Subcutaneous adipose tissue (tissue), 4 donors: ENCODE results near the gene TLK1. TPM values are rescaled to one million over a fixed set of nuclear protein-coding genes. Genes with fewer than 3 reads are reported as not detected.

Experiments used
- CTCF ChIP-seq: fragments of 450-650 bp; IDR thresholded peaks from one replicate; pipeline ENCODE4 v1.5.1; 2016; ENCODE audit warnings: low read depth, mild to moderate bottlenecking, control low read depth, antibody characterized with exemption, moderate library complexity
- total RNA-seq, 4 donors: library from RNA; depleted of rRNA; stranded (reverse); fragments of >200 nt; gene quantifications; one replicate each; pipeline ENCODE4 v1.1.0, GENCODE V29; 2016

The TLK1 gene
- total RNA-seq, 4 donors from 2014 or later = 30.6 to 37.5 (median 34.4) TPM

DNA sequence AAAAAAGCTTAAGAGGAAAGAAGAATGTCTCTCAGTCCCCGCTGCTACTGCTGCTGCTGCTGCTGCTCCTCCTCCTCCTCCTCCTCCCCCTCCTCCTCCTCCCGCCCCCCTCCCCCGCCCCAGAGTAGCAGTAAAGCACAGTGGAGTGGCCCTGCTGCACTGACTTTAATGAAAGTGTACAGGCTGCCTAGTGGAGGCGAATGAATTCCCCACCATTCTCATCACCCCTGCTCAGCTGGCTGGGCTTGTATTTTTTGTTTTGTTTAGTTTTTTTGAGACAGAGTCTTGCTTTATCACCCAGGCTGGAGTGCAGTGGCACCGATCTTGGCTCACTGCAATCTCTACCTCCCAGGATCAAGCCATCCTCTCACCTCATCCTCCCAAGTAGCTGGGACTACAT is 197.3 kb downstream of the TLK1 start:
- TF ChIP-seq CTCF = no peak

- TF ChIP-seq CTCF = no peak
These were observed 206.8 kb downstream of the TLK1 start for GRCh38 chr2:170953941-170954340.

- TF ChIP-seq CTCF = no peak
These were observed 210.4 kb downstream of the TLK1 start for GRCh38 chr2:170950221-170950761.

GRCh38 chr2:170949415-170949814 is 211.3 kb downstream of the TLK1 start:
- TF ChIP-seq CTCF = no peak

GRCh38 chr2:170944545-170944944 is 216.1 kb downstream of the TLK1 start:
- no peak for TF ChIP-seq CTCF

- TF ChIP-seq CTCF = no peak
These were observed 217.1 kb downstream of the TLK1 start for GRCh38 chr2:170943596-170943995.

GRCh38 chr2:170943041-170943440 is 217.7 kb downstream of the TLK1 start:
- TF ChIP-seq CTCF = no peak
